Stomach (tissue), 4 donors: Measurements from ENCODE around the gene MYH6.

ENCODE experiments used
- EP300 ChIP-seq: sonication (generic); formaldehyde crosslinking; IDR thresholded peaks from one replicate; pipeline ENCODE4 v1.6.1; 2017; ENCODE audit warnings: antibody characterized with exemption
- POLR2AphosphoS5 ChIP-seq, 3 donors: sonication (generic); formaldehyde crosslinking; IDR thresholded peaks; one replicate each; pipeline ENCODE4 v1.6.1; 2016; ENCODE audit warnings: antibody characterized with exemption in 3 of 3
- TF ChIP-seq, protein P1 (sequence below), 7 experiments: fragments of 450-650 bp in 4 of 7; fragments of 200-600 bp in 3 of 7; sonication (generic) in 3 of 7; IDR thresholded peaks; one replicate each; pipeline ENCODE4 v1.5.1; 2016 to 2019; ENCODE audit warnings: antibody characterized with exemption in 7 of 7, control low read depth in 2 of 7, mild to moderate bottlenecking in 1 of 7

GRCh38 chr14:23396126-23396525 is 11.9 kb downstream of the MYH6 start:
- TF ChIP-seq, protein P1, sequence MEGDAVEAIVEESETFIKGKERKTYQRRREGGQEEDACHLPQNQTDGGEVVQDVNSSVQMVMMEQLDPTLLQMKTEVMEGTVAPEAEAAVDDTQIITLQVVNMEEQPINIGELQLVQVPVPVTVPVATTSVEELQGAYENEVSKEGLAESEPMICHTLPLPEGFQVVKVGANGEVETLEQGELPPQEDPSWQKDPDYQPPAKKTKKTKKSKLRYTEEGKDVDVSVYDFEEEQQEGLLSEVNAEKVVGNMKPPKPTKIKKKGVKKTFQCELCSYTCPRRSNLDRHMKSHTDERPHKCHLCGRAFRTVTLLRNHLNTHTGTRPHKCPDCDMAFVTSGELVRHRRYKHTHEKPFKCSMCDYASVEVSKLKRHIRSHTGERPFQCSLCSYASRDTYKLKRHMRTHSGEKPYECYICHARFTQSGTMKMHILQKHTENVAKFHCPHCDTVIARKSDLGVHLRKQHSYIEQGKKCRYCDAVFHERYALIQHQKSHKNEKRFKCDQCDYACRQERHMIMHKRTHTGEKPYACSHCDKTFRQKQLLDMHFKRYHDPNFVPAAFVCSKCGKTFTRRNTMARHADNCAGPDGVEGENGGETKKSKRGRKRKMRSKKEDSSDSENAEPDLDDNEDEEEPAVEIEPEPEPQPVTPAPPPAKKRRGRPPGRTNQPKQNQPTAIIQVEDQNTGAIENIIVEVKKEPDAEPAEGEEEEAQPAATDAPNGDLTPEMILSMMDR (IDR thresholded peaks at IDR 0.05): no peak
- no peak for TF ChIP-seq EP300
- no peak for TF ChIP-seq POLR2AphosphoS5 (IDR thresholded peaks at IDR 0.05)
